Esophagus muscularis mucosa (tissue), 4 donors: ENCODE results near the gene TNRC6C. TPM values are rescaled to one million over a fixed set of nuclear protein-coding genes. Genes with fewer than 3 reads are reported as not detected.

Experiments used
- DNase-seq: peaks from one replicate; pipeline ENCODE4 v3.0.0-alpha.2; 2017; ENCODE audit errors: extremely low spot score
- H3K27ac ChIP-seq, 4 donors: fragments of 200-600 bp; sonication (generic); replicated peaks in 1 of 4; 1 replicate in 3 of 4; 2 replicates in 1 of 4; pipeline ENCODE4 v1.5.1; 2016 to 2019; ENCODE audit warnings: mild to moderate bottlenecking in 1 of 4
- H3K27me3 ChIP-seq, 4 donors: fragments of 200-600 bp; sonication (generic); one replicate each; pipeline versions ENCODE4 v1.5.1 to v1.6.0; 2016 to 2019
- H3K36me3 ChIP-seq, 4 donors: fragments of 200-600 bp; sonication (generic); one replicate each; pipeline ENCODE4 v1.5.1; 2016 to 2019
- H3K4me1 ChIP-seq, 4 donors: fragments of 200-600 bp; sonication (generic); one replicate each; pipeline ENCODE4 v1.5.1; 2016 to 2019
- H3K4me3 ChIP-seq, 4 donors: fragments of 200-600 bp; sonication (generic); 1 replicate in 2 of 4; 2 replicates in 2 of 4; pipeline ENCODE4 v1.5.1; 2016 to 2019; ENCODE audit warnings: mild to moderate bottlenecking in 4 of 4, moderate library complexity in 1 of 4
- H3K9me3 ChIP-seq, 4 donors: fragments of 200-600 bp; sonication (generic); 1 replicate in 3 of 4; 2 replicates in 1 of 4; pipeline ENCODE4 v1.5.1; 2016 to 2019
- CTCF ChIP-seq, 3 experiments: fragments of 200-600 bp in 2 of 3; fragments of 450-650 bp in 1 of 3; sonication (generic) in 2 of 3; IDR thresholded peaks; one replicate each; pipeline ENCODE4 v1.5.1; 2017 to 2019; ENCODE audit warnings: antibody characterized with exemption in 3 of 3, mild to moderate bottlenecking in 2 of 3, moderate library complexity in 1 of 3
- EP300 ChIP-seq: sonication (generic); formaldehyde crosslinking; IDR thresholded peaks from one replicate; pipeline ENCODE4 v1.6.1; 2017; ENCODE audit warnings: antibody characterized with exemption
- POLR2A ChIP-seq: fragments of 450-650 bp; IDR thresholded peaks from one replicate; pipeline ENCODE4 v1.6.1; 2017; ENCODE audit warnings: antibody characterized with exemption, moderate library complexity, mild to moderate bottlenecking, low read depth
- POLR2AphosphoS5 ChIP-seq, 2 donors: sonication (generic); formaldehyde crosslinking; IDR thresholded peaks; one replicate each; pipeline ENCODE4 v1.6.1; 2017; ENCODE audit warnings: antibody characterized with exemption in 2 of 2
- WGBS: methylation state at CpG from one replicate; pipeline ENCODE4 v1.1.5; 2018; 5-methylcytosine and 5-hydroxymethylcytosine counted together
- intact Hi-C: fragments of 100-400 bp; cut with DNase I; formaldehyde crosslinking; loops from one replicate; pipeline ENCODE4 v1.15.1; 2023
- total RNA-seq, 4 donors: library from RNA; depleted of rRNA; stranded (reverse); fragments of >200 nt; gene quantifications; one replicate each; pipeline versions ENCODE4 v1.1.0 to v1.2.1, GENCODE V29; 2016

Gene TNRC6C
- total RNA-seq, 4 donors from 2014 or later = 21.4 to 31.6 (median 29.0) TPM

GRCh38 chr17:78107457-78107856 is 149.0 kb downstream of the TNRC6C start:
- H3K36me3 ChIP-seq = peaks cover 18 to 86% (median 49%) of the 10 kb centered on the region in 4 donors
- WGBS = 65% methylated on average over 10 of the region's 10 CpGs
- no peak overlapping the region for H3K4me3 ChIP-seq
- H3K4me1 ChIP-seq = peaks cover 5 to 34% (median 19%) of the 10 kb centered on the region in 4 donors
- DNase-seq = no peak
- H3K27ac ChIP-seq = no peak overlapping the region
- TF ChIP-seq POLR2A (no peak), CTCF (IDR thresholded peaks at IDR 0.05) (no peak), POLR2AphosphoS5 (IDR thresholded peaks at IDR 0.05) (no peak), EP300 (no peak)
- no peaks in the 10 kb centered on the region for H3K27me3 ChIP-seq
- no peaks in the 10 kb centered on the region for H3K9me3 ChIP-seq
- intact Hi-C loops = no loop called here

DNA sequence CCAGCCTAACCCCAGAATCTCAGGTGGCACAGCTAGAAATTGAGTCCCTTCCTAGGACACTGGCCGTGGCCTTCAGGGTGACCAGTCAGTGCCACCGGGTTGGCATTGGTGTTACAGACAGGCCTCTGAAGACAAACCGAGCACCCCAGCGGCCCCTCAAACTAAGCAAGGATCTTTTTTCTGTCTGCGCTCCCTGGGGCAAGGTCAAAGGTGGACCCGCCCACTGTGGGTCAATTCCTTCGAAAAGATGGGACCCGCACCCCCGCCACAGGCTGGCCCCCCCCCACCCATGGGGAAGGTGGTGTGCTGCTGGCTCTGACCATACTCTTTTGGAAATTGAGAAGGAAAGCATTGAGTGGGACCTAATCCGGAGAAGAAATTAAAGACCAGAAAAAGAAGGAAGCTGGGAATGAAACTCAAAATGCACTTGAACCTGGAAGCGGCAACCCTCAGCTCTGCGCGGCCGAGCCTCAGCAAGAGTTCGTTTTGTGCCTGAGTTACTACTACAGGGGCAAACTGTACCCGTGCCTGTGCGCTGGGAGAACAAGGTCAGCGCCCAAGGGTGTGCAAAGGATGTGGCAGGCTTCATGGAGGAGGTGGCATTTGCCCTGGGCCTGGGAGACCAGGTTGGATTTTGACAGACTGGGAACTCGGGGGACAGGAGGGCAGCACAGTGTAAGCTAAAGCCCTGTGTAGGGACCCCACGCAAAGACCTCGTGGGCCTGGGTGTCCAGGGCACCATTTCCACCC is 149.6 kb downstream of the TNRC6C start:
- H3K27ac ChIP-seq = no peak overlapping the region
- intact Hi-C loops = no loop called here
- DNase-seq = no peak
- H3K36me3 ChIP-seq = peaks cover 18 to 83% (median 44%) of the 10 kb centered on the region in 4 donors
- H3K27me3 ChIP-seq = no peaks in the 10 kb centered on the region
- TF ChIP-seq CTCF (IDR thresholded peaks at IDR 0.05) (no peak), POLR2A (no peak), POLR2AphosphoS5 (IDR thresholded peaks at IDR 0.05) (no peak), EP300 (no peak)
- no peak overlapping the region for H3K4me3 ChIP-seq
- H3K4me1 ChIP-seq = peaks cover 10 to 41% (median 26%) of the 10 kb centered on the region in 4 donors
- no peaks in the 10 kb centered on the region for H3K9me3 ChIP-seq
- 94% methylated on average over 16 of the region's 21 CpGs for WGBS

DNA sequence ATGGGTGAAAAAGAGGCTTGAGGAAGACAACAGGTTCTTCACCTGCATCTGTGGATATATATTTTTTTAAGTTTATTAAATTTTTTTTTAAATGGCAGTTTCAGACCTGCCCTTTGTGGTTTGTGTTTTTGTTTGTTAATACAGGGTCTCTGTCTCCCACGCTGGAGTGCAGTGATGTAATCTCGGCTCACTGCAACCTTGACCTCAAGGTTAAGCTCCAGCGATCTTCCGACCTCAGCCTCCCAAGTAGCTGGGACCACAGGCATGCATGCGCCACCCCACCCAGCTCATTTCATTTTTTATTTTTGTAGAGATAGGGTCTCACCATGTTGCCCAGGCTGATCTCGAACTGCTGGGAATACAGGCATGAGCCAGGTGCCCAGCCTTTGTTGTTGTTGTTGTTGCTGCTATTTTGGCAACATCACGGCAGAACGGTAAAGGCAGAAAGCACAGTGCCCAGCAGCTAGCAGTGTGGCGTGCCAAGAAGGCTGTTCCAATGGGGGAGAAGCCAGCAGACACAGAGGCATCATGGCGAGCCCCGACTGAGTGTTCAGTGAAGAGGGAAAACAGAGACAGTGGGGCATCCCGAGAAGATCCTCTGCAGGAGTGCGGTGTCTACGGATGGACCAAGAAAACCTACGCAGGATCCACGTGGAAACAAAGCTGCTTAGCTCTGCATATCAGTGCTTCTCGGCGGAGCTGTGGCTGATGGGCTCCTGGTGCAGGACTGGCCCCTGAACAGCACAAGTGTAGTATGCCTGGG is 150.4 kb downstream of the TNRC6C start:
- no peaks in the 10 kb centered on the region for H3K27me3 ChIP-seq
- no peak for DNase-seq
- WGBS = 80% methylated on average over 18 of the region's 18 CpGs
- intact Hi-C loops = no loop called here
- no peak overlapping the region for H3K27ac ChIP-seq
- H3K4me3 ChIP-seq = no peak overlapping the region
- peaks cover 18 to 48% (median 28%) of the 10 kb centered on the region in 4 donors for H3K4me1 ChIP-seq
- peaks cover 11 to 77% (median 37%) of the 10 kb centered on the region in 4 donors for H3K36me3 ChIP-seq
- TF ChIP-seq CTCF (IDR thresholded peaks at IDR 0.05) (no peak), POLR2AphosphoS5 (IDR thresholded peaks at IDR 0.05) (no peak), POLR2A (no peak), EP300 (no peak)
- H3K9me3 ChIP-seq = no peaks in the 10 kb centered on the region

- no peaks in the 10 kb centered on the region for H3K9me3 ChIP-seq
- H3K27me3 ChIP-seq = no peaks in the 10 kb centered on the region
- intact Hi-C loops = no loop called here
- H3K4me3 ChIP-seq = no peak overlapping the region
- WGBS = 79% methylated on average over 9 of the region's 9 CpGs
- peaks cover 6 to 72% (median 32%) of the 10 kb centered on the region in 4 donors for H3K36me3 ChIP-seq
- H3K4me1 ChIP-seq = peaks cover 23 to 53% (median 29%) of the 10 kb centered on the region in 4 donors
- TF ChIP-seq EP300 (no peak), POLR2AphosphoS5 (IDR thresholded peaks at IDR 0.05) (no peak), POLR2A (no peak), CTCF (IDR thresholded peaks at IDR 0.05) (no peak)
- H3K27ac ChIP-seq = no peak overlapping the region
- no peak for DNase-seq
Observed at GRCh38 chr17:78109489-78109761, 150.9 kb downstream of the TNRC6C start.
